ENCODE results near the gene NINJ1. TPM values are rescaled to one million over a fixed set of nuclear protein-coding genes. Genes with fewer than 3 reads are reported as not detected.

The NINJ1 gene
- total and polyA plus RNA-seq, 2 of the 13 experiments (the other 11 are each of a cell fraction or from before 2014, with no cell fraction given), result 81.2 to 92.1 TPM

DNA sequence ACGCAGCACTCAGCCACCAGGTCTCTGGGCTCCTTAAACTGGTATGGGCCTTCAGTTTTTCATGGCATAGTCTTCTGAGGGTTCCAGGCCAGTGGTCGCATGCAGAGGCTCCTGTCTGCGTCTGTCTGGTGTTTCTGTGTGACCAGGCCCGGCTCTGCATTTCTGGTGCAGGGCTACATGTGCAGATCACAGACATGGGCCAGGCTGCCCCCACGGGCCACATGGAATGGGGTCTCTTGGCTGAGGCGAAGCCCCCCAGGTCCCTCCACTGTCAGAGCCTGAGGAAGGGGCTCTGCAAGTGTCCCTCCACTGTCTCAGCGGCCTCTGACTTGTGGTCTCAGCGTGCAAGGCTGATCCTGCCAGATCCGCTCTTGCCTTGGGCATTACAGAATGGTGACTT, 53.6 kb downstream of the NINJ1 start:
- POLR2A ChIA-PET, result no interaction called here

DNA sequence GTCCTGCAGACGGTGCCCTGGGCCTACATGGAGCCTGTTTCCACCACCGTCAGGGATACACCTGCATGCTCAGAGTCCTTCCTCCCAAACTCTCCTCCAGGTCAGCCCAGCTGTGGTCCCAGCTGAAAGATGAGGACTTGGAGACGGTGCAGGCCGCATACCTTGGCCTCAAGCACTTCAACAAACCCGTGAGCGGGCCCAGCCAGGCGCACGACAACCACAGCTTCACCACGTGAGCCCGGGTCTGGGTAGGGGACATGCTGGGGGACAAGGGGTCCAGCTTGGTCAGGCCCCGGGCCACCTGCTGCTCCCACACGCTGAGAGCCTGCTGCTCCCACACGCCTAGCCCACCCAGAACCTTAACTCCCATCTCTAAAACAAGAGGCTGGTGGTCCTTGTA, 54.7 kb downstream of the NINJ1 start:
- Histone ChIP-seq H3K9me3 (ENCODE audit: low read length) (no peaks in the 10 kb centered on the region), H4K20me1 (ENCODE audit: insufficient read depth, low read length) (no peaks in the 10 kb centered on the region), H3K27me3 (ENCODE audit: control insufficient read depth in 1 of 2, insufficient read depth in 2 of 2, low read length in 2 of 2) (no peaks in the 10 kb centered on the region), H3K4me1 (ENCODE audit: insufficient read depth, low read length) (peaks cover 8% of the 10 kb centered on the region; the same call in 1 of the 2 replicates), H3K79me2 (ENCODE audit: insufficient read depth, low read length) (no peaks in the 10 kb centered on the region), H3K27ac (ENCODE audit: extremely low read length, insufficient read depth, low read length) (no peak overlapping the region), H2AFZ (ENCODE audit: low read length) (no peak overlapping the region), H3K4me3 (replicated peaks in 1 of 3; ENCODE audit: insufficient read depth in 1 of 3, low read depth in 2 of 3, low read length in 3 of 3) (no peak overlapping the region), H3K36me3 (replicated peaks in 1 of 2; ENCODE audit: control insufficient read depth in 1 of 2, insufficient read depth in 2 of 2, low read length in 2 of 2) (no peaks in the 10 kb centered on the region), H3K9ac (ENCODE audit: insufficient read depth, low read depth, low read length) (no peak overlapping the region), H3K4me2 (ENCODE audit: low read depth, low read length) (no peak overlapping the region)
- POLR2A ChIA-PET, result no interaction called here
- WGBS (ENCODE audit: low lambda C conversion rate), result 60% methylated on average over 2 of the region's 13 CpGs
- CTCF ChIA-PET (ENCODE audit: low intra/inter-chr PET ratio, low total read pairs), result no interaction called here
- no TSS peak for BruUV-seq (replicated peaks)
- intact Hi-C loops (cut with micrococcal nuclease; ENCODE audit: unreplicated experiment) (no loop called here), in situ Hi-C loops (cut with HindIII; ENCODE audit: extremely low pct_ligation_motif_present, low pct_unique_long_range_greater_than_20kb) (no loop called here)
- ATAC-seq (no peak), FAIRE-seq (no peak), DNase-seq (ENCODE audit: low spot score) (no peak)
- no peak for TF ChIP-seq ZKSCAN8 (CRISPR knock-in tag; IDR thresholded peaks at IDR 0.05; ENCODE audit: borderline replicate concordance)
- TF ChIP-seq PCBP1 (IDR thresholded peaks at IDR 0.05; ENCODE audit: borderline replicate concordance, low read depth, low read length), result no peak
- no peak for TF ChIP-seq ZNF790 (CRISPR knock-in tag; IDR thresholded peaks at IDR 0.05; ENCODE audit: borderline replicate concordance)
- no peak for TF ChIP-seq ELF1 (CRISPR knock-in tag; IDR thresholded peaks at IDR 0.05)
- TF ChIP-seq MZF1 (CRISPR knock-in tag; IDR thresholded peaks at IDR 0.05; ENCODE audit: borderline replicate concordance), result no peak
- no peak for TF ChIP-seq MAFK (conservative IDR thresholded peaks at IDR 0.05 in 1 of 2, IDR thresholded peaks at IDR 0.05 in 1 of 2; ENCODE audit: low read length in 2 of 2)
- no peak for TF ChIP-seq ARHGAP35 (CRISPR knock-in tag; IDR thresholded peaks at IDR 0.05; ENCODE audit: borderline replicate concordance)
- TF ChIP-seq RBM39 (IDR thresholded peaks at IDR 0.05; ENCODE audit: low read depth, low read length, poor library complexity, severe bottlenecking), result no peak
- no peak for TF ChIP-seq HNF4A (CRISPR knock-in tag; IDR thresholded peaks at IDR 0.05)
- no peak for TF ChIP-seq ZNF10 (CRISPR knock-in tag; IDR thresholded peaks at IDR 0.05; ENCODE audit: borderline replicate concordance, low read depth)
- TF ChIP-seq ATRX (CRISPR knock-in tag; IDR thresholded peaks at IDR 0.05; ENCODE audit: borderline replicate concordance), result no peak
- TF ChIP-seq KDM5A (IDR thresholded peaks at IDR 0.05; ENCODE audit: borderline replicate concordance, low read length), result no peak

More for the DNA sequence above, 53.6 kb downstream of the NINJ1 start:
- Histone ChIP-seq H3K4me3 (replicated peaks in 1 of 3; ENCODE audit: insufficient read depth in 1 of 3, low read depth in 2 of 3, low read length in 3 of 3) (no peak overlapping the region), H3K27me3 (ENCODE audit: control insufficient read depth in 1 of 2, insufficient read depth in 2 of 2, low read length in 2 of 2) (no peaks in the 10 kb centered on the region; a peak in 1 of 5 replicates), H3K4me1 (ENCODE audit: insufficient read depth, low read length) (0 out of 2 replicates have a peak, but pooled peaks cover under 1% of the 10 kb centered on the region), H3K27ac (ENCODE audit: extremely low read length, insufficient read depth, low read length) (no peak overlapping the region), H3K79me2 (ENCODE audit: insufficient read depth, low read length) (no peaks in the 10 kb centered on the region), H3K9me3 (ENCODE audit: low read length) (no peaks in the 10 kb centered on the region), H4K20me1 (ENCODE audit: insufficient read depth, low read length) (no peaks in the 10 kb centered on the region), H2AFZ (ENCODE audit: low read length) (no peak overlapping the region), H3K36me3 (replicated peaks in 1 of 2; ENCODE audit: control insufficient read depth in 1 of 2, insufficient read depth in 2 of 2, low read length in 2 of 2) (no peaks in the 10 kb centered on the region), H3K4me2 (ENCODE audit: low read depth, low read length) (no peak overlapping the region), H3K9ac (ENCODE audit: insufficient read depth, low read depth, low read length) (no peak overlapping the region)
- 83% methylated on average over 2 of the region's 9 CpGs for WGBS (ENCODE audit: low lambda C conversion rate)
- in situ Hi-C loops (cut with HindIII; ENCODE audit: extremely low pct_ligation_motif_present, low pct_unique_long_range_greater_than_20kb), result no loop called here
- intact Hi-C loops (cut with micrococcal nuclease; ENCODE audit: unreplicated experiment), result no loop called here
- TF ChIP-seq ZNF724P (CRISPR knock-in tag; IDR thresholded peaks at IDR 0.05; ENCODE audit: borderline replicate concordance) (no peak), BCL3 (CRISPR knock-in tag; IDR thresholded peaks at IDR 0.05) (no peak), TBL1XR1 (IDR thresholded peaks at IDR 0.05; ENCODE audit: borderline replicate concordance, low read length, partially characterized antibody) (no peak), RBM39 (IDR thresholded peaks at IDR 0.05; ENCODE audit: low read depth, low read length, poor library complexity, severe bottlenecking) (no peak), ZNF572 (CRISPR knock-in tag; IDR thresholded peaks at IDR 0.05) (no peak), ARID2 (CRISPR knock-in tag; IDR thresholded peaks at IDR 0.05; ENCODE audit: borderline replicate concordance) (no peak), ZNF703 (CRISPR knock-in tag; IDR thresholded peaks at IDR 0.05; ENCODE audit: borderline replicate concordance) (no peak), BORCS8-MEF2B (CRISPR knock-in tag; IDR thresholded peaks at IDR 0.05) (no peak), IRX3 (CRISPR knock-in tag; IDR thresholded peaks at IDR 0.05; ENCODE audit: borderline replicate concordance, low read depth) (no peak), FLYWCH1 (CRISPR knock-in tag; IDR thresholded peaks at IDR 0.05) (no peak)
- BruUV-seq (replicated peaks), result no TSS peak
- no peak for FAIRE-seq
- CTCF ChIA-PET (ENCODE audit: low intra/inter-chr PET ratio, low total read pairs), result no interaction called here
- no peak for DNase-seq (ENCODE audit: low spot score)
- ATAC-seq, result no peak
